PC-9 (cell line): Measurements from ENCODE around the gene ACTBL2.
"Not testable (repeated sequence)": the region's sequence is repeated elsewhere in the genome, so short reads cannot be mapped to it uniquely, and the experiment has no call there.

Source experiments
- CTCF ChIP-seq: fragments of 200-600 bp; sonication (generic); conservative IDR thresholded peaks from 2 replicates; pipeline ENCODE4 v1.6.1; 2017; ENCODE audit warnings: mixed run types, antibody characterized with exemption, mild to moderate bottlenecking, moderate library complexity
- EZH2 ChIP-seq: fragments of 200-600 bp; sonication (generic); IDR thresholded peaks from 2 replicates; pipeline ENCODE4 v1.8.0; 2017; ENCODE audit warnings: antibody characterized with exemption, low read depth

DNA sequence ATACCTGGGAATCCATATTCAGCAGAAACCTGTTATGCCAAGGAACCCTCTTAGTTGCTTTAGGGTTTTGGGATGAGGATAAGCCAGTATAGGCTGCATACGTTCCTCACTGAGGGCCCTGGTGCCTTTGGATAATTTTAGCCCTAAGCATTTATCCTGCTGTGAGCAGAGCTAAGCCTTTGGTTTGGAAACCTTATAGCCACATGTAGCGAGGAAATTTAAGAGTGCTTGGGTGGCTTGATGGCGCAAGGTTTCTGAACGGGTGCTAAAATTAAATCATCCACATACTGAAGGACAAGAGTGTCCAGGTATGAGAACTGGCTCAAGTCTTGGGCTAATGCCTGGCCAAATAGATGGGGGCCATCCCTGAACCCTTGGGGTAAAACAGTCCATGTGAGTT lies 39.9 kb upstream of the ACTBL2 start:
- not testable (repeated sequence) for TF ChIP-seq CTCF, EZH2
